Measurements from ENCODE around the gene TMEM145.
"Not testable (repeated sequence)": the region's sequence is repeated elsewhere in the genome, so short reads cannot be mapped to it uniquely, and the experiment has no call there.

Gene TMEM145

GRCh38 chr19:42334697-42335373, 21.7 kb downstream of the TMEM145 start:
- TF ChIP-seq CTCF (IDR thresholded peaks at IDR 0.05; ENCODE audit: extremely low read depth, missing control alignments): no peak
- no peak for DNase-seq (ENCODE audit: low spot score)

GRCh38 chr19:42335374-42335936, 22.3 kb downstream of the TMEM145 start:
- no peak for DNase-seq (ENCODE audit: low spot score)
- TF ChIP-seq CTCF (IDR thresholded peaks at IDR 0.05; ENCODE audit: extremely low read depth, missing control alignments): no peak

GRCh38 chr19:42335971-42336370, 22.9 kb downstream of the TMEM145 start:
- DNase-seq (ENCODE audit: low spot score): no peak
- TF ChIP-seq CTCF (IDR thresholded peaks at IDR 0.05; ENCODE audit: extremely low read depth, missing control alignments): no peak

- not testable (repeated sequence) for DNase-seq (ENCODE audit: low spot score)
Observed at GRCh38 chr19:42339126-42339860, 26.2 kb downstream of the TMEM145 start.

GRCh38 chr19:42339922-42340321, 26.8 kb downstream of the TMEM145 start:
- not testable (repeated sequence) for DNase-seq (ENCODE audit: low spot score)

- DNase-seq (ENCODE audit: low spot score): no peak
- no peak for TF ChIP-seq CTCF (IDR thresholded peaks at IDR 0.05; ENCODE audit: extremely low read depth, missing control alignments)
Observed at GRCh38 chr19:42343344-42344110, 30.4 kb downstream of the TMEM145 start.

- no peak for TF ChIP-seq CTCF (IDR thresholded peaks at IDR 0.05; ENCODE audit: extremely low read depth, missing control alignments)
Observed at GRCh38 chr19:42344336-42344893, 31.3 kb downstream of the TMEM145 start.

More at GRCh38 chr19:42344336-42344893, 31.3 kb downstream of the TMEM145 start:
- no peak for DNase-seq (ENCODE audit: low spot score)

Data from GM20000 (cell line).